ENCODE measurements around the gene CDC42BPA. TPM values are rescaled to one million over a fixed set of nuclear protein-coding genes. Genes with fewer than 3 reads are reported as not detected.
"Not testable (repeated sequence)": the region's sequence is repeated elsewhere in the genome, so short reads cannot be mapped to it uniquely, and the experiment has no call there.

Gene CDC42BPA
- total RNA-seq, 2 donors from 2014 or later = 2.7 to 2.9 TPM

DNA sequence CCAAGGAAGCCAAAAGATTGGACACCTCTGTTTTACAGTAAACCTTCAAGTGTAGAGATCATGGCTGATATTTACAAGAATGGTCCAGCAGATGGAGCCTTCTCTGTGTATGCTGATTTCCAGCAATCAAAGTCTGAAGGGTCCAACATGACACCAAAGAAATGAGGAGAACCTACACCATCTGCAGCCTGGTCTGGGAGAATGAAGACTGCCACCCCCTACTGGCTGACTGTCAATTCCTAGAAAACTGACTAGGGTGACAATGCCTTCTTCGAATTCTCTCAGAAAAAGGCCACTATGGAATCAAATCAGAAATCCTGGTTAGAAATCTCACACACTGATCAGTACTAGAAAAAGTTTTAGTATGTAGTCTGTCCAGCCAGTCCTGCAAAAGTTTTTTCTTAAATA, 83.3 kb downstream of the CDC42BPA start:
- no peak for ATAC-seq (replicated peaks)
- Mint-ChIP-seq H3K27me3 (peaks cover 22% of the 10 kb centered on the region), H3K4me1 (no peaks in the 10 kb centered on the region), H3K9me3 (no peaks in the 10 kb centered on the region), H3K27ac (no peak overlapping the region), H3K36me3 (ENCODE audit: low read depth) (no peaks in the 10 kb centered on the region), H3K4me3 (no peak overlapping the region)

- not testable (repeated sequence) for H3K27ac Mint-ChIP-seq; H3K9me3 Mint-ChIP-seq; H3K4me3 Mint-ChIP-seq; H3K27me3 Mint-ChIP-seq; H3K4me1 Mint-ChIP-seq; ATAC-seq (replicated peaks); H3K36me3 Mint-ChIP-seq (ENCODE audit: low read depth)
Observed at GRCh38 chr1:227231128-227231527, 87.2 kb downstream of the CDC42BPA start.

- Mint-ChIP-seq H3K4me1 (no peaks in the 10 kb centered on the region), H3K27me3 (peaks cover 5% of the 10 kb centered on the region), H3K9me3 (no peaks in the 10 kb centered on the region), H3K27ac (no peak overlapping the region), H3K36me3 (ENCODE audit: low read depth) (no peaks in the 10 kb centered on the region), H3K4me3 (no peak overlapping the region)
- no peak for ATAC-seq (replicated peaks)
Observed at GRCh38 chr1:227228201-227228600, 90.1 kb downstream of the CDC42BPA start.

DNA sequence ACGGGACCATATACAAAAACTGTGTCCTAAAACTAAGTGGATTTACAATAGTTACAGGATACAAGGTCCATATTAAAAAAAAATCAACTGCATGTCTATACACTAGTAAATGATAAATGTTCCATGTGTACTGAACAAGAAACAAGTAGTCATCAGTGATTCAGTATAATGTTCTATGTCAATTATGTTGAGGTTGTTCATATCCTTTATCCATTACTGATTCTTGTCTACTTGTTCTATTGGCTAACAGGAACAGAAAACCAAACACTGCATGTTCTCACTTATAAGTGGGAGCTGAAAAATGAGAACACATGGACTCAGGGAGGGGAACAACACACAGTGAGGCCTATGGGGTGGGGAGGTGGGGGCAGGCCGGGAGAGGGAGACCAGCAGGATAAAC, 90.5 kb downstream of the CDC42BPA start:
- Mint-ChIP-seq H3K4me1 (no peaks in the 10 kb centered on the region), H3K9me3 (no peaks in the 10 kb centered on the region), H3K4me3 (no peak overlapping the region), H3K27me3 (peaks cover 9% of the 10 kb centered on the region), H3K27ac (no peak overlapping the region), H3K36me3 (ENCODE audit: low read depth) (no peaks in the 10 kb centered on the region)
- no peak for ATAC-seq (replicated peaks)

GRCh38 chr1:227225715-227226346, 92.5 kb downstream of the CDC42BPA start:
- no peaks in the 10 kb centered on the region for H3K9me3 Mint-ChIP-seq
- H3K4me1 Mint-ChIP-seq = no peaks in the 10 kb centered on the region
- ATAC-seq (replicated peaks) = no peak
- H3K36me3 Mint-ChIP-seq (ENCODE audit: low read depth) = no peaks in the 10 kb centered on the region
- peaks cover 13% of the 10 kb centered on the region for H3K27me3 Mint-ChIP-seq
- H3K4me3 Mint-ChIP-seq = no peak overlapping the region
- H3K27ac Mint-ChIP-seq = no peak overlapping the region

GRCh38 chr1:227223171-227223806, 95.0 kb downstream of the CDC42BPA start:
- no peak overlapping the region for H3K27ac Mint-ChIP-seq

DNA sequence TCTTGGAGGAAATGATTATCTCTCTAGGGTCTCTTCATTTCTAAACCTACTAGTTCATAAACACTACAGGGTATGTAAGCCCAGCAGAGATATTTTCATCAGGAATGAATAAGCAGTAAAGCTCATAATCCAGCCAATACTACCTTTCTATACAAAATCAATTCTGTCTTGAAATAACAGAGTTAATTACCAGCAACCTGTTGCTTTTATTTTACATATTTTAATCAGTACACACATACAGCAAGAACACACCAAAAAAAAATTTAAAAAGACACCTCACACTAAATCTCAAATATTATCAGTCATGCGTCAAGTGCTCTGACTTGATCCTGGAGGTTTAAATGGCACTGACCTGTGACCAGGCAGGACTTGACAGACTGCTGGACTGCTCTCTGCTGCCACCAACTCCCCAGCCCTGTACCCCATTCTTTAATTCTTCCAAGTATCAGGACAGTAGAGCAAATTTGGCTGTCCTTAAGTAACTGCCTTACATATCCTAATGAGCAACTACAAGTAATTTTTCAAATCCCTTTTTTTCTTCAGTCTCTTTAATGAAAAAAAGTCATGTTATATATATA, 98.5 kb downstream of the CDC42BPA start:
- no peaks in the 10 kb centered on the region for H3K9me3 Mint-ChIP-seq
- H3K36me3 Mint-ChIP-seq (ENCODE audit: low read depth) = no peaks in the 10 kb centered on the region
- H3K4me3 Mint-ChIP-seq = no peak overlapping the region
- peaks cover 24% of the 10 kb centered on the region for H3K27me3 Mint-ChIP-seq
- H3K4me1 Mint-ChIP-seq = no peaks in the 10 kb centered on the region
- no peak for ATAC-seq (replicated peaks)
- no peak overlapping the region for H3K27ac Mint-ChIP-seq

More at GRCh38 chr1:227223171-227223806, 95.0 kb downstream of the CDC42BPA start:
- Mint-ChIP-seq H3K4me3 (no peak overlapping the region), H3K9me3 (no peaks in the 10 kb centered on the region), H3K4me1 (no peaks in the 10 kb centered on the region), H3K36me3 (ENCODE audit: low read depth) (no peaks in the 10 kb centered on the region), H3K27me3 (peaks cover 20% of the 10 kb centered on the region)
- ATAC-seq (replicated peaks) = no peak

DNA sequence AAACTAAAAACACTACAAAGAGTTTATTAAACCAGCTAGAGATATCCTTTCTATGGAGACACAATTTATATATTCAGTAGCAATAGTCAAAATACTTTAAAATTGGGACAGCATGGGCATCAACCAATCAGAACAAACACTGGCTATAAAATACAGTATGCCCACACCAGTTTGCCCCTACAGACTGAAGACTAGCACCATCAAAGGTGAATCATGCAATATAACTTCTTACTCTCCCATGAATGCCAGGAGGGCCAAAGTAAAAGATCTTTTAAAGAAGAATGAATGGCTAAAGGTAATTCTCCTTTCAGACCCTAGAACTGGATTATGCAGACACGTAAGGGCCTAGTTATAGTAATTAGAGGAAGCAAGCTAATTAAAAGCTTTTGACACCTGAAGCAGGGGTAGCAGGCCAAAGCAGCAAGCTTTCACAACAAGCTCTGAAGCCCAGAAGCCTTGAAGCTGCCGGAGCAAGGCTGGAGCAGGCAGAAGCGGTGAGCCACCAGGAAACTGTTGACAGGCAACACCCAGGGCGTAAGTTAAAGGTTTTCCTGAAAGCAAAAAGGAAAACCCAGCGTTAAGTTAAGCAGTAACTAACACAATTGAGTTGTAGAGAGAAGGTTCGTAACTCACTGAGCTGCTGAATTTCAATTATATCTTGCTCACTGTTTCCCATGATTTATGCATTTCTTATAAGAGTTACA, 99.3 kb downstream of the CDC42BPA start:
- no peaks in the 10 kb centered on the region for H3K4me1 Mint-ChIP-seq
- H3K9me3 Mint-ChIP-seq = no peaks in the 10 kb centered on the region
- no peak overlapping the region for H3K27ac Mint-ChIP-seq
- no peak for ATAC-seq (replicated peaks)
- no peak overlapping the region for H3K4me3 Mint-ChIP-seq
- H3K36me3 Mint-ChIP-seq (ENCODE audit: low read depth) = no peaks in the 10 kb centered on the region
- peaks cover 24% of the 10 kb centered on the region for H3K27me3 Mint-ChIP-seq

DNA sequence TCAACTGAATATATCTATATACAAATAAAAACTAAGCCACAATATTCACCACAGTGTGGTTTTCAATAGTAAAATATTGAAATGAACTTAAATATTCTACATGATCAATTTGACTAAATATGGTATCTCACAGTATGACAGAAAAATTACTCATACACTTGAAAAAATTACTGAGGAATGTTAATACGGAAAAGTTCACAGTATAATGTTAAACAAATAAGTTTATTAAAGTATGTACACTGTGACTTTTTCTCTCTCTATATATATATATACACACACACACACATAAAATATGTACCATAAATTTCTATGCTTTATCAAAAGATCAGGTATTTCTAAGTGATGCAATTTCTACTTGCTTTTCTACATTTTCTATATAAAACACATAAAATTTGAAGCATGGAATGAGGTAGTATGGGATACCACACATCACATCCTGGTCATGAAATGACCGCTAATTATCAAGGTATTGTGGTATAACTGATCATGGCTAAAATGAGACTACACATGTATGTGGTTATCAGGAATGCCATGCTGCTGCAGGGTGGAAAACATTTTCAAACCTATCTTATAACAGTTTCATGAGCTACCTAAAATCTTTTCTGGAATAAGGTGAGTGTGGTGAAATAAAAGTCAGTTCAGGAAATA, 102.3 kb downstream of the CDC42BPA start:
- peaks cover 25% of the 10 kb centered on the region for H3K27me3 Mint-ChIP-seq
- no peak overlapping the region for H3K27ac Mint-ChIP-seq
- H3K4me3 Mint-ChIP-seq = no peak overlapping the region
- no peak for ATAC-seq (replicated peaks)
- H3K4me1 Mint-ChIP-seq = no peaks in the 10 kb centered on the region
- no peaks in the 10 kb centered on the region for H3K9me3 Mint-ChIP-seq
- no peaks in the 10 kb centered on the region for H3K36me3 Mint-ChIP-seq (ENCODE audit: low read depth)

DNA sequence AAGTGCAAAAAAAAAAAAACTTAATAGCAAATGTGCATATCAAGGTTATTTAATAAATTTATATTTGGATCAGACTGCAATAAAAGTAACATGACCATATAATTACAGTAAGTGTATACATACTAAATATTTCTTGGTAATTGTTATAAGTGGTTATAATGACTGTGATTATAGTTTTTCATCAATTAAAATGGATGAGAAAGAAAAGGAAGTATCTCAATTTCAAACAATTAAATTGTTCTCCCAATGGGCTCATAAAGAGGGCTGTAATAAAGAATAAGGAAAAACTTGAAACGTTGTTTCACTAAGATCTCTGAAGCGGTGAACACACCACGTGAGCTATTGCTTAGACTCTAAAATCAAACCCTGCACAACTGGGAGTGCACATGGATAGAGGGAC, 104.1 kb downstream of the CDC42BPA start:
- no peak for ATAC-seq (replicated peaks)
- Mint-ChIP-seq H3K4me3 (no peak overlapping the region), H3K27ac (no peak overlapping the region), H3K27me3 (peaks cover 23% of the 10 kb centered on the region), H3K36me3 (ENCODE audit: low read depth) (no peaks in the 10 kb centered on the region), H3K4me1 (no peaks in the 10 kb centered on the region), H3K9me3 (no peaks in the 10 kb centered on the region)

GRCh38 chr1:227213426-227213825, 104.9 kb downstream of the CDC42BPA start:
- Mint-ChIP-seq H3K4me3 (no peak overlapping the region), H3K27ac (no peak overlapping the region), H3K9me3 (no peaks in the 10 kb centered on the region), H3K4me1 (no peaks in the 10 kb centered on the region), H3K27me3 (peaks cover 23% of the 10 kb centered on the region), H3K36me3 (ENCODE audit: low read depth) (no peaks in the 10 kb centered on the region)
- ATAC-seq (replicated peaks) = no peak

- no peak for ATAC-seq (replicated peaks)
- Mint-ChIP-seq H3K4me1 (no peaks in the 10 kb centered on the region), H3K27ac (no peak overlapping the region), H3K9me3 (no peaks in the 10 kb centered on the region), H3K27me3 (peaks cover 18% of the 10 kb centered on the region), H3K36me3 (ENCODE audit: low read depth) (no peaks in the 10 kb centered on the region), H3K4me3 (no peak overlapping the region)
Observed at GRCh38 chr1:227212164-227212563, 106.1 kb downstream of the CDC42BPA start.

DNA sequence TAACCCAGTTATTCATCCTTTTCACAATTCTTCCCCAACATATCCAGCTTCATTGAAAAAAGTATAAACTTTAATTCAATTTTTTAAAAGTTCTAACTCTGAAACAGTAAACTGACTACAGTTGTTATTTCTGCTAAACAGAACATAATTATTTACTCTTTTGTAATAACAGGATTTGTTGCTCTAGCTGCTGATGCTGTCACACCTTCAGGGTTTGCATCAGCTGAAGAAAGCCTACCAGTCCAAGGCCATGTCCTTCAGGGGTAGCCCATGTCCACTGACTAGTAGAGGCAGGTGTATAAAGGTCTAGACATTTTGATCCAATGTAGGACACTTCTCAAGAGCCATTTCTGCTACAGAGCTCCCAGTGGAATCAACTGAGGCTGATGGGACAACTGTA, 107.7 kb downstream of the CDC42BPA start:
- no peak overlapping the region for H3K27ac Mint-ChIP-seq
- H3K4me3 Mint-ChIP-seq = no peak overlapping the region
- ATAC-seq (replicated peaks) = no peak

DNA sequence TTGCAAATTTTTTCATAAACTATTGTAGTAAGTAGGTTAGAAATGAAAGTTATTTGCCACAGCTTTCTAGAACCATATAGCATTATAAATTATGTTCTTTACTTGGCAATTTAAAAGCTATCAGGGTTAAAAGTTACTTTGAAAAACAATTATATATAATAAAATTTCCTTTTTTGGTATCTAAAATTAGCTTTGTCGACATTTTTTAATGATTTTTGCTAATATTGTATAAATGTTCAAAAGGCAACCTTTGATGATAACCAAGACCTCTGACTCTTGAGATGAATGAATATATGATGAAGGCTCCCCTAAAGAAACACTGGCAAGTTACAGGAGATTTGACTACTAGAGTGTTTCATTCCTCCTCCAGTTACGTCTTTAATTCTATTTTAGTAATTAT, 121.2 kb downstream of the CDC42BPA start:
- H3K27ac Mint-ChIP-seq = no peak overlapping the region
- H3K9me3 Mint-ChIP-seq = no peaks in the 10 kb centered on the region
- peaks cover 2% of the 10 kb centered on the region for H3K4me1 Mint-ChIP-seq
- H3K4me3 Mint-ChIP-seq = no peak overlapping the region
- no peak for ATAC-seq (replicated peaks)
- no peaks in the 10 kb centered on the region for H3K36me3 Mint-ChIP-seq (ENCODE audit: low read depth)
- no peaks in the 10 kb centered on the region for H3K27me3 Mint-ChIP-seq

More for the DNA sequence above, 107.7 kb downstream of the CDC42BPA start:
- H3K27me3 Mint-ChIP-seq = peaks cover 18% of the 10 kb centered on the region
- H3K4me1 Mint-ChIP-seq = no peaks in the 10 kb centered on the region
- no peaks in the 10 kb centered on the region for H3K9me3 Mint-ChIP-seq
- no peaks in the 10 kb centered on the region for H3K36me3 Mint-ChIP-seq (ENCODE audit: low read depth)

Measured in activated T-helper 17 cell treated with anti-CD3 and anti-CD28 coated beads, Interleukin-2, amount 50 U/mL, for 72 hours (primary cell).